SHP77 (cell line): ENCODE data around the gene XXYLT1.
"Not testable (repeated sequence)": the region's sequence is repeated elsewhere in the genome, so short reads cannot be mapped to it uniquely, and the experiment has no call there.

Experiments used
- DNase-seq, 2 experiments: peaks; one replicate each; lab custom pipeline; 2025; lab: John Stamatoyannopoulos, UW

The XXYLT1 gene

DNA sequence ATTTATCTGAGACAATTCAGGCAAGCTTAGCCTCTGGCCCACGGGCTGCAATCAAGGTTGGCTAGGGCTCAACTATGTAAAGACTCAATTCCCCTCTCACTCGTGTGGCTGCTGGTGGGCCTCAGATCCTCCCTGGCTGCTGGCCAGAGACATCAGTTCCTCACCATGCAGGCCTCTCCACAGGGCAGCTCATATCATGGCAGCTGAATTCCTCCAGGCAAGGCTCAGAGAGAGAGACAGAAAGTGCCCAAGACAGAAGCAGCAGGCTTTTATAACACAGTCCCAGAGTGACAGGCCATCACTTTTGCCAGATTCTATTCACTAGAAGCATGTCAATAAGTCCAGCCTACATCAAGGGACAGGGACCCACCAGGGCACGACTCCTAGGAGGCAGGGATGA is 63.2 kb downstream of the XXYLT1 start:
- no peak for DNase-seq

DNA sequence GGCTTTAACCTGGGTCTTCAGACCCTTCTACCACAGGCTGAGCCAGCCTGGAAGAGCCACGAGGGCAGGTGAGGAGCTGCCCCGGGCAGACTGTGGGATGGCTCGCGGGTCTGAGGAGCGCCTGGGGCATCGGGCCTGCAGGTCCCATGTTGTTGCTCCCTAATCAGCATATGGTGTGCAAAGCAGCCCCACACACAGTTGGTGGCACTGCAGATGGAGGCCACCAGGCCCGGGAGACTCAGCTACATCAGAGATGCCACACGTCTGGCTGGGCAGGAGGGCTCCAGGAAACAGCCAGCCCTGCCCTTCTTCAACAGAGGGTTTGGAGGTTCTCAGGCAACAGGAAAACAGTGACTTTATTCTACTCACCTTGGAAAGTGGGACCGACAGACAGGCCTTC is 63.9 kb downstream of the XXYLT1 start:
- no peak for DNase-seq

DNA sequence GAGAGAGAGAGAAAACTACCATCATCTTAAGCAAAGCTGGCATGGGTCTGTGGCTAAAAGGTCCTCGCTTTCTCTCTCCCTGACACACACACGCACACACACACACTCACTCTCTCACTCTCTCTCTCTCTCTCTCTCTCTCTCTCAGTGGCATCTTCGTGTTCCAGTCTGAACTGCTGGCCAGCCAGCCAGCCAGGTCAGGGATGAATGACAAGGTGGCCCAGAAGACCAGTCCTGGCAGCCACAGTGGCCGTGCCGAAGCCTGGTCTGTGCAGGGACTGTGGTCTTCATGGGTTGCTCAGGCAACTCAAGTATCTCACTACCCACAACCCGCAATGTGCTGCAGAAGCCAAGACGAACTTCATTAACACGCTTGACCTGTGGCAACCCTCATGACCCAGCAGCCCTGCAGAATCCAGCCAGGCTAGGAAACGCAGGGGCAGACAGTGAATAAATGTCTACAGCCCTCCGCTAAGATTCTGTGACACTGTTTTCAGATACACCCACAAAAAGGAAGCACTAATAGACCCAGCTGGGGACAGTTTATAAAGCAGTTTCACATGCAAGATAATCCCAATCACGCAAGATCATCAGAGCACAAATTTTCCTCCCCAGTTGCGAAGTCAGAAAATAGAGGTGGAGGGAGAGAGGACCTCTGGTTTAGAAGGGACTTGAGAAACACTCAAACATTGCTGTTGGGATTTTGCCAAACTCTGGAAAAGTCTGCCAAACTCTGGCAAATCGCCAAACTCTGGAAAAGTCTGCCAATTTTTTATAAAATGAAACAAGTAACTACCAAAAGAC is 66.4 kb downstream of the XXYLT1 start:
- no peak for DNase-seq

- no peak for DNase-seq
These were observed 67.4 kb downstream of the XXYLT1 start for GRCh38 chr3:195203606-195204005.

GRCh38 chr3:195201295-195201694 is 69.7 kb downstream of the XXYLT1 start:
- DNase-seq: no peak

DNA sequence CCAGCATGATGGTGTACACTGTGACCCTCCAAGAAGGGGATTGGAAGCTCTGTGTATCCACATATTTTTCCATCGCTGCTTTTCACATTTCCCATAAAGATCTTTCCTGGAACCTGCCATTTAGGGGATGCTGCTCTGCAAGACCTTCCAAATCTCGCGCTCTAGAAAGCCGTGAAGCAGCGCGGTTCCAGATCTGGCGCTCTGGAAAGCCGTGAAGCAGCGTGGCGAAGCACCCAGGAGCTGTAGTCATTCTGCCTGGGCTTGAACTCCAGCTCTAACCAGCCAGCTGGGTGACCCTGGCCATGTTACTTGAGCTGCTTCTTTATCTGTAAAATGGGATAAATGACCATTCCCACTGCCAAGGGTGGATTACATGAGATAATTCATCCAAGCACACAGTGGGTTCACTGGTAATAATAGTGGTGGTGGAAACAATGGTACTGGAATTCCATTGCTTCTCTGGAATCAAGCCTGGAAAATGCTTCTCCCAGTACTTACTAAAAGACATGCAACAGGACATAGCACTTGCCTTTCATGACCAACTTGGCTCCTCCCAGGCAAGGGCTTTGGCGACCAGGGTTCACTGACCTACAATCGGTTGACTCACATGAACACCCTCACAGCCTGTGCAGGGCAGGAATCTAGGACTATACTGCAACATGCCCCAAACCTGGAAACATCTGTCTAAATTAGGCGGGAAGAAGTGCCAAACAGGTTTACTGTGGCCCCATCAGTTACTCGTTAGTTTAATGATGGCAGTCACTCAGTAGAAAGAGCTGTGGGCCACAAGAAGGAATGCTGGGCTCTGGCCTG is 70.7 kb downstream of the XXYLT1 start:
- no peak for DNase-seq

GRCh38 chr3:195198426-195199346 is 72.3 kb downstream of the XXYLT1 start:
- DNase-seq: no peak

DNA sequence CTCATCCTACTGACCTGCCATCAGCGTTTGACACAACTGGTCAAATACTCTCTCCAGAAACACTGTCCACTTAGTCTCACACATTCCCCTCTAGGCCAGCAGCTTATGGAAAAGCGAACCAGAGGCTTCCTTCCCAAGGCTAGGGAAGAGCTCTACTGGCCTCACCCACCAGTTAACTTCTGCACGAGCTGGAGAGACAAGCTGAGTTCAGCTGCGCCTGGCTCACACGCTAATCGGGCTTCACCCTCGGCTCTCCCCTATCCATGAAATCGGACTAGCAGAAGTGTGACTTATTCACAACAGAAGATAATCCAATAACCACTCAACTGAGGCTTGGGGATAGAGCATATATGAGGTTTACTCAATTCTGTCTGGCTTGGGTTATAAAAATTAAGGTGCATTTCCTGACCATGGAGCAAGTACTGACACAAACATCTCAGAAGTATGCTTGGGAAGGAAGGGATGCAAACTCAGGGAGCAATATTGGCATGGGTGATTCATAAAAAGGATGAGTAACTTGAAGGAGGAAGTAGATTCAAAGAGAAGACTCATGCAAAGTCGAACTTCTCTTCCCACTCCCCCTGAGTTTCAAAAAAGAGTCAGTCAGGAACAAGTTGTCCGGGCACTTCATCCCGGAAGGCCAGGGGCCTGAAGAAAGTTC is 73.1 kb downstream of the XXYLT1 start:
- no peak for DNase-seq

DNA sequence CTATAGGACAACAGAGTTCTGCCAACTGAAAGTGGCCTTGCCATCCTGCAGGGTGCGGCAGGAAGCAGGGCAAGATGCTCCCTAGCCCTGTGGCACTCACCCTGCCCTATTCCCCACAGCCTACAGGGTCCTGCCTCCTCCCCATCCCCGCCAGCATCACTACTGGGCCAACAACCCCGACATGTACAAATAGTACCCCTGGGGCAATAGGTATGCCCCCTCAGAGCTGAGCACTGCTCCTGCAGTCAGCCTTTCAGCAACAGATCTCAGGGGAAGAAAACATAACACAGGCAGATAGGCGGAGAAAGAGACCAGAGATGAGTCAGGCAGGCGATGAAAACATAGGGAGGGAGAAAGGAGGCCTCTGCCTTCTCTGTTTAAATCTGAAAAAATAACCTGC is 74.7 kb downstream of the XXYLT1 start:
- DNase-seq: no peak

DNA sequence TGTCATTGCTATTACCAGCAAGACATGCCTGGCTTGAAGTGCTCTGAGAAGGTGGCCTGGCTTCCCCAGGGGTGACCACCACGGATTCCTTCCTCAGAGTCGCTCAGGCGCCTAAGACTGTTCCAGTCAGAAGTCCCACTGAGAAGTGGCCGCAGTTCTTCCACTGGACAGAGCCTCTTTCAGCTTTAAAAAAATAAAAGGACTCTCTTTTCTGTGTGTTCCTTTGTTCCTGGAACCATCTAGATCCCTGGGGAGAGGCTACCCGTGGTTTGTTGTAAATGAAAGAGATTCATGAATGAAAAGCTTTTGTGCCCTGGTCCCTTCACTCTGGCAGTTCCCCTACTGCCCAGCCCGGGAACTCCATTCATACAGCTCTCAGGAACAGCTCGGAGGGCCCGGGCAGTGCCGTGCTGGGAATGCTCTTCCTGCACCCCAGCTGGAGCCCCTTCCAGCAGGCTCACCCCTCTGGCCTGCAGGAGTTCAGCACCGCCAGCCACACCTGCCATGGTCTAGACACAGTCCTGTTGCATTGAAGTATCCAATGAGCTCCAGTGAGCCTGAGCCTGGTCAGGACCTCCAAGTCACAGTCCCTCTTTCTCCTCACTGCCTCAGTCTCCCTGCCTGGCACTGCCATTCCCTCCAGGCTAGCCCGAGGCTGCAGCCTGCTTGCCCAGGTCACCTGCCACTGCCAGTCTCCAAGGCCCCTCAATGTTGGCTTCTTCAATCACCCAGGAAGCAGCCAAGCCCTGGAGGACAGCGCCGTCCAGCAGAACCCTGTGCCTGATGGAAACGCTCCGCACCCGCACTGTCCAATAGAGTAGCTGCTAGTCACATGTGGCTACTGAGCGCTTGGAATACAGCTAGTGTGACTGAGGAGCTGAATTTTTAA is 75.4 kb downstream of the XXYLT1 start:
- peak; percentile 11 to 40 for DNase-seq

DNA sequence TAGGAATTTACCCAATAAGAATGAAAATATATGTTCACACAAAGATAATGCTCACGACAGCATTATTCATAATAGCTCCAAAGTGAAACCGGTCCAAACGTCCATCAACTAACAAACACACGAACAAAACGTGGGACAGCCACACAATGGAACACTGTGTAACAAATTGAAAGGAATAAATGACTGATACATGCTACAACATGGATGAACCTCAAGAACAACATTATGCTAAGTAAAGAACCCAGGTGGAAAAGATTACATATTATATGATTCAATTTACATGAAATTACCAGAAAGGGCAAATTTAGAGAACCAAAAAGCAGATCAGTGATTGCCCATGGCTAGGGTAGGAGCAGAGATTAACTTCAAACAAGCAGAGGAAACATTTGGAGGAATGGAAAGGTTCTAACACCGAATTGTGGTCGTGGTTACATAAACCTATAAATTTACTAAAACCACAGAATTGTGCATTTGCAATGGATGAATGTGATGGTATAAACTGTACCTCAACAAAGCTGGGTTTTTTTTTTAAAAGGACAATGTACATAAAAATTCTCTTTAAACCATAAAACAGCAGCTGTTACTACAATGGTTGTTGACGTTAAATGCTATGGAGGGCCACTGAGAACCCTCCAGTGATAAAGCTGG is 76.3 kb downstream of the XXYLT1 start:
- no peak for DNase-seq

GRCh38 chr3:195191580-195191979 is 79.4 kb downstream of the XXYLT1 start:
- no peak for DNase-seq

DNA sequence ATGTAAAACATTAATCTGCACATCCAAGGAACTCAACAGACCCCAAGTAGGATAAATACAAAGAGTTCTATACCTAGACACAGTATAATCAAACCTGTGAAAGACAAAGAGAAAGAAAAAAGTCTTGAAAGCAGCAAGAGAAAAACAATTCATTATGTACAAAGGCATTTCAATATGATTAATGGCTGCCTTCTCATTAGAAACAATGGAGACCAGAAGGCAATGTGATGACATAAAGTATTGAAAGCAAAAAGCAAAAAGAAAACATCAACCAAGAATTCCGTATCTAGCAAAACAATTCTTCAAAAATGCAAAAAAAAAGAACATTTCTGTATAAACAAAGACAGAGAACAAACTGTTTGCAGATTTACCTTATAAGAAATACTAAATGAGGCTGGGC is 81.1 kb downstream of the XXYLT1 start:
- no peak for DNase-seq

- no peak for DNase-seq
These were observed 82.5 kb downstream of the XXYLT1 start for GRCh38 chr3:195188426-195188927.

DNA sequence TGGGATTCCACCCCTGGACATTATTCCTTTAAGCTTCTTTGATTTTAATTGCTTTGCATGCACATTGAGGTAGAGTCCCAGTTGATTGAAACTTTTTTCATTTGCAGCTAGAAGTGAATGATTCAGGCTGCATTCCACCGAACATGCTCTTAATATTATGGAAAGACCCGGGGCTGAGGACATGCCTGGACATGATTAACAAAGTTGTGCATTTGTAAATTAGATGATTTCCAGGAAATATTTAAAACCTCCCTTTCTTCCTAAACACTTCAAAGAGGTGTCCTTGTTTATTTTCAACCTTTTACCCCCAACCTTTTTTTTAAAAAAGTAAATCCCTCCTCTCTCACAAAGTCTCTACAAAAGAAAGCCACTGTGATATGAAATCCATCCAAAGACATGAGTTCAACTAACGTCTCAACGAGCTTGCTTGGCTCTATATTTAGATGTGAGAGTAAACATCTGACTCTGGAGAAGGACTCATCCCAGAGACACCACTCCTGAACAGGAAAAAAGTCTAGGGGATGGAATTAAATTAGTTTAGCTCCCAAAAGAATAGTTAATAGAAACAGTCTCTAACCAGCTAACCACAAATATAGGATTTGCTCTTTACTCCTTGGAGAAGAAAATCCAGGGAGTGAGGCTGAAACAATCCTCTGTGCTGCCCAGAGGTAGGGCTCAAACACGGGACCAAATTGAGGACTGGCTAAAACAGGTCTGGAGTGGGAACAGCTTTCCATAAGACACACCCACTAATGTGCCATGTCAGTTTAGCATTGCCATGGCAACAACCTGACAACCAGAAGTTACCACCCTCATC is 83.1 kb downstream of the XXYLT1 start:
- DNase-seq: no peak

GRCh38 chr3:195186710-195187047 is 84.3 kb downstream of the XXYLT1 start:
- not testable (repeated sequence) for DNase-seq

DNA sequence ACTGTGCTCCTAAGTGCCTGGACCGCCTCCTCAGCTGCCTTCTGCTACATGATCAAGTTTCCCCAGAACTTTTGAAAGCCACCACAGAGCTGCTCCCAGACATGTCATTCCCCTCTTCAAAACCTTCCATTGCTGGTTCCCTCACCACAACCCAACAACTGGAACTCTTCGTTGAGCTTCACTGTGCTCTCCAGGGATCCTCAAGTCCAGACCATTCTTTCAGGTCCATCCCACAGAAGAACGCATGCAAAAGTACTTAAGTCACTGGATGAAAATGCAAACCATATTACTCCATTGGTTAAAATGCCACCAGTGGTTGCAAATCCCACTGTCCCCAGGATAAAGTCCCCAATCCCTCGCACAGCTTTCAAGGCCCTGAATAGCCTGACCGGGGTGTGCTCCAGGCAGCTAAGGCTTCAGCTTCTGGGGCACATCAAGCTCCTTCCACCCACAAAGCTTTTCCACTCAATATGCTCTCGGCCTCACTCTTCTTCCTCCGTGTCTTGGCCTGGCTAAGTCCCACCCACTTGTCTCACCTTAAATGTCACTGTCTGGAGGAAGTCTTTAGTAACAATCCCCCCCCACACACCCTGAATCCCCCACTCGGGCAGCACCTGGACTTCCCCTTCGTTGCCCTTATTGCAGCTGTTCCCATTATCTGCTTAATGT is 84.8 kb downstream of the XXYLT1 start:
- no peak for DNase-seq

- no peak for DNase-seq
These were observed 85.4 kb downstream of the XXYLT1 start for GRCh38 chr3:195185583-195185982.
